Lower leg skin (tissue), 4 donors: ENCODE results near the gene EGFL7. TPM values are rescaled to one million over a fixed set of nuclear protein-coding genes. Genes with fewer than 3 reads are reported as not detected.

Experiments
- DNase-seq, 2 donors: peaks; one replicate each; pipeline ENCODE4 v3.0.0-alpha.2; 2019; ENCODE audit warnings: low spot score in 2 of 2
- H3K4me3 ChIP-seq: fragments of 200-600 bp; sonication (generic); 2 replicates; pipeline ENCODE4 v1.5.1; 2017; ENCODE audit warnings: mild to moderate bottlenecking, low read depth; ENCODE audit not compliant: poor library complexity, severe bottlenecking
- POLR2A ChIP-seq, 2 donors: fragments of 450-650 bp; IDR thresholded peaks; one replicate each; pipeline ENCODE4 v1.6.1; 2016 to 2017; ENCODE audit warnings: antibody characterized with exemption in 2 of 2, mild to moderate bottlenecking in 1 of 2, moderate library complexity in 1 of 2
- WGBS, 2 donors: methylation state at CpG; one replicate each; pipeline ENCODE4 v1.1.5; 2018; 5-methylcytosine and 5-hydroxymethylcytosine counted together
- intact Hi-C: fragments of 100-400 bp; cut with DNase I; formaldehyde crosslinking; loops from one replicate; pipeline ENCODE4 v1.15.0; 2023; ENCODE audit warnings: low total_unique reads
- total RNA-seq, 4 donors: library from RNA; depleted of rRNA; stranded (reverse); fragments of >200 nt; gene quantifications; one replicate each; pipeline ENCODE4 v1.1.0, GENCODE V29; 2016
- TF ChIP-seq, protein P1 (sequence below), 3 donors: fragments of 450-650 bp; IDR thresholded peaks; one replicate each; pipeline ENCODE4 v1.5.1; 2016; ENCODE audit warnings: antibody characterized with exemption in 3 of 3, mild to moderate bottlenecking in 3 of 3, moderate library complexity in 2 of 3

Gene EGFL7
- total RNA-seq, 4 donors from 2014 or later, result 27.8 to 62.2 (median 46.2) TPM

DNA sequence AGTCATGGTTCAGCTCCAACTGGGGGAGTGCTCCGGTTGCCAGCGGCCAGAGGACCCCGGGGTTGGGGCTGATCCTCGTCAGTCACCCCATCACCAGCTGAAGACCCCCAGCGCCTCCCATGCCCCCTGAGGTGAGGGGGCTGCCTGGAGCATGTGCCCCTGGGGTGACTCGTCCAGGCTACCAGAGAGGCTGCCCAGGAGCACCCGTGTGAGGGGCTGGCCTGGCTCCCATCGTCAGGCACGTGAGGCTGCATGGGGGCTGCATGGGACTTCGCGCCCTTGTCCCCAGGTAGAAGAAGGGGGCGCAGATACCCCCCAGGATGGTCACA lies 46.4 kb upstream of the EGFL7 start:
- intact Hi-C loops, result no loop called here
- DNase-seq, result no peak
- no peak for TF ChIP-seq POLR2A (IDR thresholded peaks at IDR 0.05)
- TF ChIP-seq, protein P1, sequence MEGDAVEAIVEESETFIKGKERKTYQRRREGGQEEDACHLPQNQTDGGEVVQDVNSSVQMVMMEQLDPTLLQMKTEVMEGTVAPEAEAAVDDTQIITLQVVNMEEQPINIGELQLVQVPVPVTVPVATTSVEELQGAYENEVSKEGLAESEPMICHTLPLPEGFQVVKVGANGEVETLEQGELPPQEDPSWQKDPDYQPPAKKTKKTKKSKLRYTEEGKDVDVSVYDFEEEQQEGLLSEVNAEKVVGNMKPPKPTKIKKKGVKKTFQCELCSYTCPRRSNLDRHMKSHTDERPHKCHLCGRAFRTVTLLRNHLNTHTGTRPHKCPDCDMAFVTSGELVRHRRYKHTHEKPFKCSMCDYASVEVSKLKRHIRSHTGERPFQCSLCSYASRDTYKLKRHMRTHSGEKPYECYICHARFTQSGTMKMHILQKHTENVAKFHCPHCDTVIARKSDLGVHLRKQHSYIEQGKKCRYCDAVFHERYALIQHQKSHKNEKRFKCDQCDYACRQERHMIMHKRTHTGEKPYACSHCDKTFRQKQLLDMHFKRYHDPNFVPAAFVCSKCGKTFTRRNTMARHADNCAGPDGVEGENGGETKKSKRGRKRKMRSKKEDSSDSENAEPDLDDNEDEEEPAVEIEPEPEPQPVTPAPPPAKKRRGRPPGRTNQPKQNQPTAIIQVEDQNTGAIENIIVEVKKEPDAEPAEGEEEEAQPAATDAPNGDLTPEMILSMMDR (IDR thresholded peaks at IDR 0.05), result no peak
- no peak overlapping the region for H3K4me3 ChIP-seq
- WGBS, 2 donors, result 78 to 96% methylated on average over 6 to 11 of the region's 12 CpGs

DNA sequence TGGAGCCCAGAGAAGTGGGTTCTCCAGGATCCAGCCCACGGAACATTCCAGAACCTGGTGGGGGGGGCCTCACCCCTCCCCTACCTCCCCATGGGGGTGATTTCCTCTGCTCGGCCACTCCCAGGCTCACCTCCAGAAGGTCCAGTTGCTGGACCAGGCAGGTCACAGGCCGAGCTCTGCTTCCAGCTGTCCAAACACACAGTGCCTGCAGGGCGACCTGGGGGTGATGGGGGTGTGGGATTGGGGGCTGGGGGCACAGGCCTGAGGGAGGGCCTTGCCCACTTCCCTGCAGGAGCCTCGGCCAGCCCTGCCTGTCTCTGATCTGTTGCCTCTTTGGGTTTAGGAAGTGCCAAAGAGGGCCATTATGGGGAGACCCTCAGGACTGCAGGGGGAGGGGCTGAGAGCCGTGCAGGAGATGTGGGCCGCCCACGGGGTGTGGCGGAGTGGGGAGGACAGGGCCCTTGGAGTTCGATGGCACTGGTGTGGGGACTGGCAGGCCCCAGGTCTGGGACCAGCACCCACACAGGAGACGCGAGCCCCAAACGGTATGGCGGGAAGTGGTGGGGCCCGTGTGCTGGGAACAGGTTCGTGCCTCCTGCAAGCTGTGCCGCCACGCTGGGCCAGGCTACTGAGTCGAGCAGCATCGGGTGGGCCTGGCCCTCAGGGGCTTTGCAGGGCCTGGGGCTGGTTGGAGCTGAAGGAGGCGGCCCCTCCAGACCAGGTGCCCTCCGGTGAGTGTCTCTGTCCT lies 45.6 kb upstream of the EGFL7 start:
- no peak for DNase-seq
- no peak for TF ChIP-seq POLR2A (IDR thresholded peaks at IDR 0.05)
- TF ChIP-seq, protein P1 (IDR thresholded peaks at IDR 0.05), result no peak
- WGBS, 2 donors, result 80 to 83% methylated on average over 14 to 21 of the region's 22 CpGs
- intact Hi-C loops, result no loop called here
- no peak overlapping the region for H3K4me3 ChIP-seq

DNA sequence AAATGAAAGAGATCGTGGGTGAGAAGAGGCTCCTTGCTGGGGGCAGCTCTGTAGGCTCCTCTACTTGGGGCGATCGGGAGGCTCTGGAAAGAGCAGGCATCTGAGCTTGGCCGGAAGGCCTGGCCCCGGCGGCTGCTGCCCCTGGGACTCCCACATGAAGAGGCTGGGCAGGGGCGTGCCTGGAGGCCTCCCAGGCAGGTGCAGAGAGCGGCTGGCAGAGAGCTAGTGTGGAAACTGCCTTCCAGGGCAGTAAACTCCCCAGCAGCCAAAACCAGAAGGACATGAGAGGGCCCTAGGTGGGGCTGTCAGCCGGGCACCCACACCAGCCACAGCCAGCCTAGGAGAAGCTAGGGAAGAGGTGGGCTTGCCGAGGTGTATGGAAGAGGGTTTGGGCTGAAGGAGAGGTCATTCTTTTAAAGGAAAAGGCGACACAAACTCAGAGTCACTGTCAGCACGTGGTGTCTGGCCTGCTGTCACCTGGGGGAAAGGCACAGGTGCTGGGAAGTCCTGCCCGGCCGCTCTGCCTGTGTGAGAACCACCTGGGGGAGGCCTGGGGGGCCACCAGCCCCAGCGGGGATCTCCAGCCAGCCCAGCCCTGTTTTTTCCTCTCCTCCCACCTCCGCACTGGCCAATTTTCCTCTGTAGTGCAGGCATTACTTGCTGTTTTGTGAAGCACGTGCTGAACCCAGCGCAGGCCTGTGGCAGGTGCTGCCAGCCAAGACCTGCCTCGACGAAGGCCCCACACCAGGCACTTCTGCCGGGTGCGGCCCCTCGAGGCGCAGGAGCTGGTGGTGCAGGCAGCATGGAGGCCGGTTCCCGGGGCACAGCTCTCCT lies 44.8 kb upstream of the EGFL7 start:
- TF ChIP-seq, protein P1 (IDR thresholded peaks at IDR 0.05), result no peak
- TF ChIP-seq POLR2A (IDR thresholded peaks at IDR 0.05), result no peak
- intact Hi-C loops, result no loop called here
- 54 to 56% methylated on average over 25 to 26 of the region's 26 CpGs for WGBS, 2 donors
- no peak overlapping the region for H3K4me3 ChIP-seq
- DNase-seq, result no peak

DNA sequence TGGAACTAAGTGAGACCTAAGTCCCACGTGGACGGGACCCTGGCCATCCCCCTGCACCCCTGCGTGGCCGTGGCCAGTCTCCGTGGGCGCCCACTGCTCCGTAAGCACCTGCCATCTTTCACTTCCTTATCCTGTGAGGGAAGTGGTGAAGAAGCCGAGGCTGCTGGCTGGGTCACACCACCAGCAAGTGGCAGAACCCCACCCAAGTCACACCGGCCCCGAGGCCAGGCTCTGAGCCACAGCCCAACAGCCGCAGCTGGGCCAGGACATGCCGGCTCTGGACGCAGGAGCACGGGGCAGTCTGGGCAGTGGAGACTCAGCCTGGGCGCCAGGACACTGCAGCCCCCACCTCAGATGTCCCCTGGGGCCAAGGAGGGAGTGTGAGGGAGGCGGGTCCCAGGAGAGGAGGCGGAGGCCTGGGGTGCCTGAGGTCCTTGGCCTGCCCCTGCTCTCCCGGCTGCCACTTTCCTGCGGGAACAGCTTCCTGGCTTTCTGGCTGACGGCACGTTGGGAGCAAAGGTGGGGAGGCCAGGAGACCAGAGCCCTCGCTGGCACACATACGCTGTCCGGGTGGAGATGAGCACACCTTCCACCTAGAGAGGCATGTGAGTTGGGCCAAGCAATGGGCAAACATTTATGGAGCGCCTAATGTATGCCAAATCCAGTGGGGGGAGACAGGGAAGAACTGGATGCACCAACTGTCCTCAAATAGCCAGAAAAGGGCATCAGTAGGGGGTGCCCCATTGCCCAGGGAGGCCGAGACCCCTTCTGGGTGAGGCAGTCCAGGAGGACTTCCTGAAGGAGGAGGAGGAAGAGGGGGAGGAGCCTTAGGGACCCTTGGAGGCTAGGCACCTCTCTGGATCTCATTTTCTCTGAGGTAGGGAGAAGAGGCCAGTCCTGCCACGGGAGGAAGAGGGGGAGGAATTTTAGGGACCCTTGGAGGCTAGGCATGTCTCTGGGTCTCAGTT lies 43.9 kb upstream of the EGFL7 start:
- TF ChIP-seq, protein P1 (IDR thresholded peaks at IDR 0.05), result no peak
- no peak for TF ChIP-seq POLR2A (IDR thresholded peaks at IDR 0.05)
- DNase-seq, result no peak
- no peak overlapping the region for H3K4me3 ChIP-seq
- intact Hi-C loops, result no loop called here
- 57 to 58% methylated on average over 22 to 24 of the region's 27 CpGs for WGBS, 2 donors

DNA sequence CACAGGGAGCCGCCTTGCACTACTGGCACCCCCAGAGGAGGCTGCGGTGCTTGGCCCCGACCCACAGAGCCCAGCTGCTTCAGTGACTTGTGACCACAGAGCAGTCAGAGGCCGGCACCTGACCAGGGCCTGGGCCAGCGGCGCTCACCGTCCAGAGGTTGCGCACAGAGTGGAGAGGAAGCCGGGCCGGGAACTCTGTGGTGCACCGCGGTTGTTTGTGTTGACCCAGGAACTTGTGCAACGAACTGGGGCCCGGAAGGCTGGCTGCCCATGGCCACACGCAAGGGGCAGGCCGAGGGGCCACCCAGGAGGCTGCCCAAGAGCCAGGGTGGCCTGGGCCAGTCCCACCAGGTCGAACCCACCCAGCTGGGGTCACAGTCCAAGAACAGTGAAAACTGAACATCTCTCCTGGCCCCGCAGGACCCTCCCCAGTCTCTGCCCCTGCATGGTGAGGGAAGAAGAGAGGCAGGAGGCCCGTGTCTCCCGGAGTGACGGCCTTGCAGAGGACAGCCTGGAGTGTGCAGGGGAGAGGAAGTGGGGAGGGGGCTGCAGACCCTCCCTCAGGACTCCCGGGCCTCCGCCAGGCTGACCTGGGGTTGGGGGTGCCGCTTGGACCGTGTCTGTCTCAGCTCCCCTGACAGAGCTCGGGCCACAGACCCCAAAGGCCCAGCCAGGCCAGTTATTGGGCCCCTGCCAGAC lies 42.8 kb upstream of the EGFL7 start:
- TF ChIP-seq, protein P1 (IDR thresholded peaks at IDR 0.05), result no peak
- TF ChIP-seq POLR2A (IDR thresholded peaks at IDR 0.05), result no peak
- no peak overlapping the region for H3K4me3 ChIP-seq
- WGBS, 2 donors, result 70 to 74% methylated on average over 11 to 26 of the region's 26 CpGs
- intact Hi-C loops, result no loop called here
- peak in 1 of 2 donors; percentile 94 for DNase-seq
